Tibial nerve (tissue), 3 donors: ENCODE results near the gene SALL4.

Experiments used
- POLR2A ChIP-seq, 2 donors: fragments of 450-650 bp; IDR thresholded peaks; one replicate each; pipeline ENCODE4 v1.6.1; 2017; ENCODE audit warnings: antibody characterized with exemption in 2 of 2, mild to moderate bottlenecking in 2 of 2, moderate library complexity in 2 of 2
- TF ChIP-seq, protein P1 (sequence below), 5 experiments: fragments of 200-600 bp in 3 of 5; fragments of 450-650 bp in 2 of 5; sonication (generic) in 3 of 5; IDR thresholded peaks; one replicate each; pipeline ENCODE4 v1.5.1; 2016 to 2019; ENCODE audit warnings: antibody characterized with exemption in 5 of 5, mild to moderate bottlenecking in 3 of 5, moderate library complexity in 2 of 5

DNA sequence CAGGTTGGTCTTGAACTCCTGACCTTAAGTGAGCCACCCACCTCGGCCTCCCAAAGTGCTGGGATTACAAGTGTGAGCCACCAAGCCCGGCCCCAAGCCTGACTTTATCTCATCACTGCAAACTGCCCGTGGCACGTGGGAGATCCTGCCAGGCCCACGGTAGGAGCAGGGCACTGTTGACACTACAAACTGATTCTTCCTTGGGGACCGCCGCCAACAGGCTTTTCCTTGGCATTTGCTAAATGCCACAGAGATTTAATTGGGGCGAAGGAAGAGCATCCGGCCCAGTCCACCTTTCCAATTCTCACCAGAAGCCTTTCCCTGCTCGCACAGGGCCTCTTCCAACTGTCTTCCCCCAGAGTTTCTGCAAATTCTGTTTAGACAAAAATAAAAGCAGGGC, 45.1 kb downstream of the SALL4 start:
- TF ChIP-seq, protein P1, sequence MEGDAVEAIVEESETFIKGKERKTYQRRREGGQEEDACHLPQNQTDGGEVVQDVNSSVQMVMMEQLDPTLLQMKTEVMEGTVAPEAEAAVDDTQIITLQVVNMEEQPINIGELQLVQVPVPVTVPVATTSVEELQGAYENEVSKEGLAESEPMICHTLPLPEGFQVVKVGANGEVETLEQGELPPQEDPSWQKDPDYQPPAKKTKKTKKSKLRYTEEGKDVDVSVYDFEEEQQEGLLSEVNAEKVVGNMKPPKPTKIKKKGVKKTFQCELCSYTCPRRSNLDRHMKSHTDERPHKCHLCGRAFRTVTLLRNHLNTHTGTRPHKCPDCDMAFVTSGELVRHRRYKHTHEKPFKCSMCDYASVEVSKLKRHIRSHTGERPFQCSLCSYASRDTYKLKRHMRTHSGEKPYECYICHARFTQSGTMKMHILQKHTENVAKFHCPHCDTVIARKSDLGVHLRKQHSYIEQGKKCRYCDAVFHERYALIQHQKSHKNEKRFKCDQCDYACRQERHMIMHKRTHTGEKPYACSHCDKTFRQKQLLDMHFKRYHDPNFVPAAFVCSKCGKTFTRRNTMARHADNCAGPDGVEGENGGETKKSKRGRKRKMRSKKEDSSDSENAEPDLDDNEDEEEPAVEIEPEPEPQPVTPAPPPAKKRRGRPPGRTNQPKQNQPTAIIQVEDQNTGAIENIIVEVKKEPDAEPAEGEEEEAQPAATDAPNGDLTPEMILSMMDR (IDR thresholded peaks at IDR 0.05), result no peak
- no peak for TF ChIP-seq POLR2A (IDR thresholded peaks at IDR 0.05)
